ENCODE results near the gene PJA2. TPM values are rescaled to one million over a fixed set of nuclear protein-coding genes. Genes with fewer than 3 reads are reported as not detected.

PJA2 gene
- total RNA-seq, 1 donor from 2014 or later = 39.2 TPM

DNA sequence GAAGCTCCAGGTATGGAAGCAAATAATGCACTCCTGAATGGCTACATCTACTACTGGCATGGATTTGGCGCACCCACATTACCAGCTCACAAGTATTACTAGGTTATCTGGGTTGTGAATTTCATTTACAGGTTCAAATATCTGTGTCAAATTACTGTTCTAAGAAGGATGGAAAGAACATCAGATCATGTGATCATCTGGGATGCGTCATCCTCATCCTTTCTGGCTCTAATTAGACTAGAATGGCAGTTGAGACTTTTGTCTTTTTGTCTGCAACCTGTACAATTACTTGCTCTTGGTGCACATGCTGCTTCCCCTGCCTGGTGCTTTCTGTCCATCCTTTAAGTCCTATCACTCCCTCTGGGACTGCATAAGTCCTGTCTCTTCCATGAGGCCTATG lies 64.1 kb downstream of the PJA2 start:
- ATAC-seq = no peak

GRCh38 chr5:109340351-109340750 lies 69.4 kb downstream of the PJA2 start:
- ATAC-seq = no peak

DNA sequence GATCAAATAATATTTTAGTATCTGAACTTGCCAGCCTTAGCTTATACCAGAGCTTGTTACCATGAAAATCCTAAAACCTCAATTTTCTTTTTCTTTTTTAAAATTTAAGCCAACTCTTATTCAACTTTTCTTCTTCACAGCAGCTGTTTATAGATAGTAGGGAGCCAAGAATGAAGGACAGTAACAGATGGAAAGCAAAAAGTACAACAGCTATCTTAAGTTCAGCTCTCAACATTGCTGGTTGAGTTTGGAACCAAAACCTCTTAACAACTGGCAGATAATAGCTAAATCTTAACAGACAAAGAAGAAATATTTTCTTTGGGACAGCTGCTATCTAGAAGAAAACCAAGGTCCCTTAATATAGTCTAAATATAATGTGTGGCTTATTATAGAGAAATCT lies 74.7 kb downstream of the PJA2 start:
- no peak for ATAC-seq

DNA sequence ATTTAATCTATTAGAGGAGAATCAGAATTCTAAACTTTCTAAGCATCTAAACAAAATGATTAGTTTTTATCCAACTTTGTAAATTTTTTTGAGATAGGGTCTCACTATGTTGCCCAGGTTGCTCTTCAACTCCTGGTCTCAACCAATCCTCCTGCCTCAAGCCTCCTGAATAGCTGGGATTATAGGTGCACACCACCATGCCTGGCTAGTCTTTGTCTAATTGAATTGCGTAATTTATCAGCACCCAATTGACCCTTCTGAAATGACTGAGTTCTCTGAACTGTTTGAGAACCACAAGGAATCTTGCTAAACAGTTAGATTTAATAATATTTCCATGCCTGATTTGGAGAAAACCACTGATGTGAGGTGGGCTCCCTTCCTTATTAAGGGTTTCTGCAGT lies 75.7 kb downstream of the PJA2 start:
- ATAC-seq = no peak

- no peak for ATAC-seq
Observed at GRCh38 chr5:109329333-109330237, 80.2 kb downstream of the PJA2 start.

DNA sequence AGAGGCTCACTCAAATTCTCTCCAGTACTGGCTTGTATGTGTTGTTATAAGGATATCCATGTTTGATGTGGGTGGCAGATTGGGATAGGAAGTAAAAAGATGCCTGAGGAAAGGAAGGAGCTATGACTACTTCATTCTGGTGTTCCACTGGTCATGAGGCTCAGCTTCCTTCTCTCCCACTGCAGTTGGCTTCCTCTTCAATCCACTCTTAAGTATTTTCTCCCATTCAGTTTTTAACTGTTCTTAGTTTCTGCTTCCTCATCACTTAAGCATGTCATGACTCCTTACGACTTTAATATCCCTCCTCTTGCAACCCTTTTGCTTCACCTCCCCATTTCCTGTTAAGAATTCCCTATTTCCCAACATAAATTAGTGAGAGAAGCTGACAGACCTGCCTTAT lies 81.1 kb downstream of the PJA2 start:
- no peak for ATAC-seq

GRCh38 chr5:109327570-109327969 lies 82.2 kb downstream of the PJA2 start:
- no peak for ATAC-seq

GRCh38 chr5:109326919-109327318 lies 82.9 kb downstream of the PJA2 start:
- no peak for ATAC-seq

DNA sequence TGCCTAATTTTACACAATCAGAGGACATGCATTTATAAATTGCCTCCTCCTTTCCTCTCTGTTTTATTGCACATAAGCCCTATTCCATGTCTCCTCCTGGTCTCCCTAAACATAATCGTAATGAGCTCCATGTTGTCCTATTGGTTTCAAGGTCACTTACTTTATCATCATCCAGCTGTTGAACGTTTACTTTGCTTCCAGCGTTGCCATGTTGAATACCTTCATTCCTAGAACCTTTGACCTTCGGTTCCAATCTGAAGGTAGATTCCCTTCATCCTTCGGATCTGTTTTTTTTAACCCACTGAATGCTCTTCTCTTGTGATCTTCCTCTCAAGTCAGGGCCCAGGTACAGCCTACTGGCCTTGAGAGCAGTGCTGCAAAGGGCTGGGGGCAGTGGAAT lies 84.3 kb downstream of the PJA2 start:
- no peak for ATAC-seq

DNA sequence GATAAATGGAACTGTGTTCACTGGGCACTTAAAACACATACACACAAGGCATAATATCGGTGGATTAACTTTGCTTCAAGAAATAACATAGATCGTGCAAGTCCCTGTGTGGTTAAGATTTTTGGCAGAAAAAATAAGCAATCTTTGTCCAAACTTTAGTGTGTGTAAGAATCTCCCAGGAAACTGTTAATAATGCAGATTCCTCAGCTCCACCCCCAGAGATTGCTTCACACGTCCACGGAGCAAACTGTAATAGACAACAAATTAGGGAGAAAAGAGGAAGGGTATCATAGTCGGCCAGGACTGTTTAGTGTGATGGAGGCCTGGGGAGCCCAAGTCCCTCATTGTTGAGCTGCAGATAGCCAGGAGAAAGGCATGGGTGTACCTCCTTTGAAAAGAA lies 84.8 kb downstream of the PJA2 start:
- no peak for ATAC-seq

DNA sequence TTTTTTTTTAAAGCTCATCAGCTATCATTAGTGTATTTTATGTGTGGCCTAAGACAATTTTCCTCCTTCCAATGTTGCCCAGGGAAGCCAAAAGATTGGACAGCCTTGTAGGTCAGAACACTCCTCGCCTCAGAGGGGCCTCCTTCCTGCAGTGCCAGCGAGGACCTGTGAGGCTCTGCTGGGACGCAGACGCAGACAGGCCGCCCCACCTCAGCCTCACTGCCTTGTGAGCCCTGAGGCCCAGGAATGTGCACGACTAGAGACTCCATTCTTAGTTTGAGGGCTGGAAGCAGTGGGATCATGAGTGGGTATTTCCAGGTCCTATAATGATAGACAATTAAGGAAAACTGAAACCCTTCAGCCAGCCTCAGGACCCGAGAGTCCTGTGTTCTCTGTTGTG lies 85.4 kb downstream of the PJA2 start:
- ATAC-seq = no peak

- no peak for ATAC-seq
Observed at GRCh38 chr5:109322694-109323093, 87.1 kb downstream of the PJA2 start.

GRCh38 chr5:109319351-109319750 lies 90.4 kb downstream of the PJA2 start:
- ATAC-seq = no peak

GRCh38 chr5:109318455-109319108 lies 91.2 kb downstream of the PJA2 start:
- no peak for ATAC-seq

GRCh38 chr5:109316634-109317033 lies 93.1 kb downstream of the PJA2 start:
- ATAC-seq = peak; percentile 49

DNA sequence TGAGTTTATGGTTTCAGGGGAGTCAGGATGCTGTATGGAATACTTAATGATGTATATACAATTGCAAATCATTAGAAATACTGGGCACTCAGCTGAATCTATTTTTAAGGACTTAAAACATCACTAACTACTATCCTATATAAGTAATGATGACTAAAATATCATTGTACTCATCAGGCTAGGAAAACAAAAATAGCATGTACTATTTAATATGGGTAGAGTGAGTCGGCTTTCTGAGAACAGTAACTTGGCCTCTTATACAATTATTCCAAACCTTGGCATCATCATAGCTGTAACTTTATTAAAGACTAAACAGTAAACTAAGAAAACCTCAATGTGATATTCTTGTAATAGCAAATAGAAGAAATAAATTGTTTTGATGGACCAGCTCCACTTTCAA lies 94.5 kb downstream of the PJA2 start:
- ATAC-seq = no peak

DNA sequence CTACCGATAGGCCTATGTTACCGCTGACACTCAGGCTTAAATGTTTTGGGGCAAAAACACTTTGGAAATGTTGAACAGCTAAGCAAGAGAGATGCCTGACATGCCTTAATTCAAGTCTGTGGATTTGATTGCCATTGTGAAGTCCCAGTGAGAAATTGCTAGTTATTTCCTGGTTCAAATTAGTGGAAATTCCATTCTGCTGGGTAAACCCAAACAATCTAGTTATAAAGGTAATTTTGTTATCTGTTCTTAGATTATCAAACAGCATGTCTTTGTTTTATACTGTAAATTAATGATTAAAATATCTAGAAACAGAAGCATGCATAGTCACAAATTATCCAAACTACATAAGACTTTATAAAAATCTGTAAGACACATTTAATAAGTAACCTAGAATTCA lies 96.6 kb downstream of the PJA2 start:
- ATAC-seq = no peak

GRCh38 chr5:109312695-109313094 lies 97.1 kb downstream of the PJA2 start:
- no peak for ATAC-seq

DNA sequence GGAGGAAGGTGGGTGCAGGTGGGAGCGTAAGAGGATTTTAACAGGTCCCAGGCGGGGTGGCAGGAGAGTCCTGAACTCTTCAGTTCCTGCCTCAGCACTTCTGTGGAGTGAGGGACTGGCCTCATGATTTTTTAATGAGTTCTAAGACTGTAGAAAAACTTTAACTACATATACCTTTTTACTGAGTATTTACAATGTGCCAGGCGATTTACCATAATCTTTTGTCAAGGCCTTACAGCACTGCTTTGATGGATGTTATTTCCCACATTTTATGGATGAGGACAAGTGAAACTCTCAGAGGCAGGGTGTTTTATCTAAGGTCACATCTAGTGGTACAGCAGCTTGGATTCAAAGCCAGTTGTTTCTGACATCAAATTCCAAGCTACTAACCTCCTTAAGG lies 99.5 kb downstream of the PJA2 start:
- ATAC-seq = no peak

GRCh38 chr5:109309326-109310063 lies 100.3 kb downstream of the PJA2 start:
- ATAC-seq = no peak

GRCh38 chr5:109307951-109308350 lies 101.8 kb downstream of the PJA2 start:
- no peak for ATAC-seq

- no peak for ATAC-seq
Observed at GRCh38 chr5:109307456-109307855, 102.3 kb downstream of the PJA2 start.

GRCh38 chr5:109305352-109305751 lies 104.4 kb downstream of the PJA2 start:
- ATAC-seq = no peak

GRCh38 chr5:109304309-109304708 lies 105.5 kb downstream of the PJA2 start:
- no peak for ATAC-seq
